ENCODE results near the gene SH3D19. TPM values are rescaled to one million over a fixed set of nuclear protein-coding genes. Genes with fewer than 3 reads are reported as not detected.

SH3D19 gene
- total RNA-seq, 4 donors from 2014 or later: 35.6 to 73.1 (median 50.5) TPM

GRCh38 chr4:151129796-151130195 is 195.6 kb downstream of the SH3D19 start:
- Histone ChIP-seq H3K4me1 (no peaks in the 10 kb centered on the region), H3K4me3 (no peak overlapping the region), H3K27ac (no peak overlapping the region), H3K9me3 (no peaks in the 10 kb centered on the region), H3K27me3 (no peaks in the 10 kb centered on the region), H3K36me3 (peaks cover 6 to 76% of the 10 kb centered on the region in 2 donors)
- intact Hi-C loops (cut with DNase I; ENCODE audit: low total_unique reads): no loop called here
- TF ChIP-seq POLR2A (IDR thresholded peaks at IDR 0.05) (no peak), CTCF (IDR thresholded peaks at IDR 0.05 in 4 of 5, conservative IDR thresholded peaks at IDR 0.05 in 1 of 5) (no peak)
- DNase-seq (no peak), ATAC-seq (no peak)
- in situ Hi-C loops (cut with MboI; ENCODE audit: low sequenced_read_pairs in 4 of 4): no loop called here

- no peak overlapping the region for H3K4me3 ChIP-seq
- DNase-seq: peak in 1 of 2 donors; percentile 37
- ATAC-seq: peak; percentile 71 to 85
- no peaks in the 10 kb centered on the region for H3K4me1 ChIP-seq
- no peaks in the 10 kb centered on the region for H3K9me3 ChIP-seq
- in situ Hi-C loops (cut with MboI; ENCODE audit: low sequenced_read_pairs in 4 of 4) (loop anchor here (10.0 to 25.0 kb wide), 3 partner anchors 245 to 645 kb away; partner anchors contain the start of gene GATB (in 1 of the 4)), intact Hi-C loops (cut with DNase I; ENCODE audit: low total_unique reads) (loop anchor here (1.0 to 10.0 kb wide), 2 partner anchors 245 to 1267 kb away; no protein-coding TSS in a partner anchor)
- peaks cover 0 to 22% of the 10 kb centered on the region in 2 donors for H3K36me3 ChIP-seq
- H3K27ac ChIP-seq: peak overlapping the region in 1 of 4 donors; percentile 28
- H3K27me3 ChIP-seq: no peaks in the 10 kb centered on the region
- peak; percentile 18 to 64 (median 55) for TF ChIP-seq CTCF (IDR thresholded peaks at IDR 0.05 in 4 of 5, conservative IDR thresholded peaks at IDR 0.05 in 1 of 5)
- no peak for TF ChIP-seq POLR2A (IDR thresholded peaks at IDR 0.05)
Observed at GRCh38 chr4:151117371-151117962, 207.9 kb downstream of the SH3D19 start.

GRCh38 chr4:151114986-151115385 is 210.4 kb downstream of the SH3D19 start:
- DNase-seq (no peak), ATAC-seq (no peak)
- in situ Hi-C loops (cut with MboI; ENCODE audit: low sequenced_read_pairs in 4 of 4): loop anchor here (10.0 to 25.0 kb wide), 3 partner anchors 247 to 647 kb away; partner anchors contain the start of gene GATB (in 1 of the 4)
- no peaks in the 10 kb centered on the region for H3K4me1 ChIP-seq
- H3K27me3 ChIP-seq: no peaks in the 10 kb centered on the region
- H3K4me3 ChIP-seq: no peak overlapping the region
- intact Hi-C loops (cut with DNase I; ENCODE audit: low total_unique reads): loop anchor here (10.0 kb wide), 1 partner anchor 1270 kb away; no protein-coding TSS in a partner anchor
- H3K36me3 ChIP-seq: peaks cover 0 to 23% of the 10 kb centered on the region in 2 donors
- no peaks in the 10 kb centered on the region for H3K9me3 ChIP-seq
- TF ChIP-seq CTCF (IDR thresholded peaks at IDR 0.05 in 4 of 5, conservative IDR thresholded peaks at IDR 0.05 in 1 of 5): no peak
- no peak for TF ChIP-seq POLR2A (IDR thresholded peaks at IDR 0.05)
- no peak overlapping the region for H3K27ac ChIP-seq

- Histone ChIP-seq H3K9me3 (no peaks in the 10 kb centered on the region), H3K4me1 (no peaks in the 10 kb centered on the region), H3K27ac (no peak overlapping the region), H3K36me3 (peaks cover 0 to 23% of the 10 kb centered on the region in 2 donors), H3K4me3 (no peak overlapping the region), H3K27me3 (no peaks in the 10 kb centered on the region)
- ATAC-seq (no peak), DNase-seq (no peak)
- TF ChIP-seq POLR2A (IDR thresholded peaks at IDR 0.05) (no peak), CTCF (IDR thresholded peaks at IDR 0.05 in 4 of 5, conservative IDR thresholded peaks at IDR 0.05 in 1 of 5) (no peak)
- in situ Hi-C loops (cut with MboI; ENCODE audit: low sequenced_read_pairs in 4 of 4) (loop anchor here (10.0 to 25.0 kb wide), 3 partner anchors 248 to 648 kb away; partner anchors contain the start of gene GATB (in 1 of the 4)), intact Hi-C loops (cut with DNase I; ENCODE audit: low total_unique reads) (loop anchor here (10.0 kb wide), 1 partner anchor 1270 kb away; no protein-coding TSS in a partner anchor)
Observed at GRCh38 chr4:151114338-151114737, 211.1 kb downstream of the SH3D19 start.
